NCI-H82 treated with DMSO at 0.1 percent for 48 hours (cell line): Measurements from ENCODE around the gene CWC27.

Source experiments
- DNase-seq: peaks from one replicate; lab custom pipeline; 2025; ENCODE audit not compliant: unreplicated experiment; lab: John Stamatoyannopoulos, UW

The CWC27 gene

GRCh38 chr5:65062469-65063083, 293.8 kb downstream of the CWC27 start:
- no peak for DNase-seq

GRCh38 chr5:65065001-65065511, 296.3 kb downstream of the CWC27 start:
- no peak for DNase-seq

- DNase-seq = no peak
Measured at GRCh38 chr5:65066387-65067146, 297.8 kb downstream of the CWC27 start.

- DNase-seq = no peak
Measured at GRCh38 chr5:65067147-65067506, 298.4 kb downstream of the CWC27 start.
